T47D (cell line): ENCODE results near the gene USP54.
"Not testable (repeated sequence)": the region's sequence is repeated elsewhere in the genome, so short reads cannot be mapped to it uniquely, and the experiment has no call there.

Experiments
- DNase-seq, 2 experiments: peaks; one replicate each; pipeline versions ENCODE4 v3.0.0 to v3.0.0-alpha.2; 2011 to 2012; ENCODE audit warnings: low read depth in 1 of 2, low spot score in 1 of 2
- JUND ChIP-seq: IDR thresholded peaks from 2 replicates; pipeline ENCODE4 v1.6.1; 2012; ENCODE audit warnings: low read depth
- in situ Hi-C: cut with HindIII; loops from 2 replicates; pipeline ENCODE4 v1.10.0; 2016; ENCODE audit warnings: low sequenced_read_pairs, low pct_unique_long_range_greater_than_20kb

The USP54 gene

GRCh38 chr10:73590881-73591799 lies at the start of gene USP54:
USP54 (minus strand) TSS chr10:73591342; CDS start chr10:73575658, 15,684 bp downstream.
- TF ChIP-seq JUND = no peak
- in situ Hi-C loops = no loop called here
- DNase-seq = peak in 1 of 2 experiments; percentile 47

GRCh38 chr10:73639286-73639685 lies 48.1 kb upstream of the USP54 start:
- DNase-seq = no peak
- no peak for TF ChIP-seq JUND
- in situ Hi-C loops = no loop called here

GRCh38 chr10:73635781-73636180 lies 44.6 kb upstream of the USP54 start:
- TF ChIP-seq JUND = no peak
- DNase-seq = no peak
- in situ Hi-C loops = no loop called here

GRCh38 chr10:73634421-73634820 lies 43.3 kb upstream of the USP54 start:
- DNase-seq = no peak
- in situ Hi-C loops = no loop called here
- TF ChIP-seq JUND = no peak

- in situ Hi-C loops = no loop called here
- no peak for DNase-seq
- no peak for TF ChIP-seq JUND
Measured at GRCh38 chr10:73629165-73629564, 38.0 kb upstream of the USP54 start.

- DNase-seq = no peak
- in situ Hi-C loops = no loop called here
- no peak for TF ChIP-seq JUND
Measured at GRCh38 chr10:73628405-73628804, 37.3 kb upstream of the USP54 start.

GRCh38 chr10:73627300-73627699 lies 36.2 kb upstream of the USP54 start:
- DNase-seq = no peak
- no peak for TF ChIP-seq JUND
- in situ Hi-C loops = no loop called here

- in situ Hi-C loops = no loop called here
- no peak for TF ChIP-seq JUND
- peak; percentile 96 to 99 for DNase-seq
Measured at GRCh38 chr10:73625884-73626752, 35.0 kb upstream of the USP54 start.

- no peak for TF ChIP-seq JUND
- in situ Hi-C loops = no loop called here
- DNase-seq = peak in 1 of 2 experiments; percentile 64
Measured at GRCh38 chr10:73625004-73625883, 34.1 kb upstream of the USP54 start.

- no peak for TF ChIP-seq JUND
- no peak for DNase-seq
- in situ Hi-C loops = no loop called here
Measured at GRCh38 chr10:73623056-73623455, 31.9 kb upstream of the USP54 start.

GRCh38 chr10:73620974-73621373 lies 29.8 kb upstream of the USP54 start:
- DNase-seq, in situ Hi-C loops: not testable (repeated sequence)

- in situ Hi-C loops, DNase-seq: not testable (repeated sequence)
Measured at GRCh38 chr10:73617143-73617542, 26.0 kb upstream of the USP54 start.
